NOMO-1 treated with DMSO at 0.1 percent for 48 hours (cell line): ENCODE results near the gene ARL8B.
"Not testable (repeated sequence)": the region's sequence is repeated elsewhere in the genome, so short reads cannot be mapped to it uniquely, and the experiment has no call there.

Experiments
- DNase-seq: peaks from one replicate; lab custom pipeline; 2025; ENCODE audit not compliant: unreplicated experiment; lab: John Stamatoyannopoulos, UW

Gene ARL8B

DNA sequence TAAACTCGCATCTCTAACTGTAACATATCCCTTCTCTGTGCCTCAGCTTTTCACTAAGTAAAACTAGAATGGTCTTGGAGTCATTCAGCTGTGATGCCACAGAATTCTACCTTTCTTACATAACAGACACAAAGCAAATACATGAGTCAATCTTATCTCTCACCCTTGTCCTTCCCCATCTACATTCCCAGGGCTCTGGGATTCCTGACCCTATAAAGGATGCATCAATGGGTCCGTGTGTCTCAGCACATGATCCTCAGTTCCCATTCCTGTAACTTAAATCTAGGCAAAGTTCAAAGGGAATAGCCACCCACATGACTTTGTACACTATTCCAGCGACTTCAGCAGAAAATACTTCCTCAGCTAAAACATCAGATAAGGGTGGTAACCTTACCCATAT is 11.8 kb upstream of the ARL8B start:
- DNase-seq = no peak

DNA sequence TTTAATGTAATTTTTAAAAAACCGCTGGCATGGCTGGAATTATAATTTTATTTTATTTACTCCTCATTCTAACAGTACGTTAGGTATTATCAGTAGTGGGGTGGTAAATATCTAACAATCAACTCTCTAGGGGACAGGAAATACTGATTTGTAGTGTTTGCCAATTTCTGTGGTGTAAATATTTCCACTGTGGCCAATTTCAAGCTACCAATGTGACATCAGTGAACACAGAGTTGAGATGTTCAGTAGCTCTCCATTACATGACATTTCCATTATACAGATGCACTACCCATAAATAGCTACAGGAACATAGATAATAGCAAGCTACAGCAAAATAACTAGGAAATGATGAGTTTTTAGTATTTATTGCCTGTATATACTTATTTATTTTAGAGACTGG is 10.0 kb upstream of the ARL8B start:
- DNase-seq = no peak

DNA sequence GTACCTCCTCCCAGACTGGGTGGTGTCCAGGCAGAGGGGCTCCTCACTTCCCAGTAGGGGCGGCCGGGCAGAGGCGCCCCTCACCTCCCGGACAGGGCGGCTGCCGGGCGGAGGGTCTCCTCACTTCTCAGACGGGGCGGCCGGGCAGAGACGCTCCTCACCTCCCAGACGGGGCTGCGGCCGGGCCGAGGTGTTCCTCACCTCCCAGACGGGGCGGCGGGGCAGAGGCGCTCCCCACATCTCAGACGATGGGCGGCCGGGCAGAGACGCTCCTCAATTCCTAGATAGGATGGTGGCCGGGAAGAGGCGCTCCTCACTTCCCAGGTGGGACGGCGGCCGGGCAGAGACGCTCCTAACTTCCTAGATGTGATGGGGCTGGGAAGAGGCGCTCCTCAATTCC is 8.4 kb upstream of the ARL8B start:
- not testable (repeated sequence) for DNase-seq

- no peak for DNase-seq
Measured at GRCh38 chr3:5115506-5116162, 6.5 kb upstream of the ARL8B start.

DNA sequence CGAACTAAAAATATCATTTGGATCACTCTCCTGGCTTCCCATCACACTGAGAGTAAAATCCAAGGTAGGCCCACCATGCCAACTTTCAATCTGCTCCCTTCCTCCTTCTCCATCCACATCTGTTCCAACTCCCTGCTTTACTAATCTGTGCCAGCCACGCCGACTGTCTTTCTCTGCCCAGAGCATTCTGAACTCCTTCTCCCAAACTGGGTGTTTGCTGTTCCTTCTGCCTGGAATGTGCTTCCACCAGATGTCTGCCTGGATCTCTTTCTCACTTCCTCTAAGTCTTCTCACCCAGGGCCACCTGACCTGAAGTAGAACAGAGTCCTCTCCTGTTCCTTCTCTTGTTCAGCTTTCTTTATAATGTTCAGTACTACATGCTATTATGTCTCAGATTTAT is 5.6 kb upstream of the ARL8B start:
- DNase-seq = peak; percentile 8

- DNase-seq = no peak
Measured at GRCh38 chr3:5120446-5120845, 1.6 kb upstream of the ARL8B start.

GRCh38 chr3:5122741-5123706 is 932 bp downstream of the ARL8B start:
- DNase-seq = peak; percentile 52

DNA sequence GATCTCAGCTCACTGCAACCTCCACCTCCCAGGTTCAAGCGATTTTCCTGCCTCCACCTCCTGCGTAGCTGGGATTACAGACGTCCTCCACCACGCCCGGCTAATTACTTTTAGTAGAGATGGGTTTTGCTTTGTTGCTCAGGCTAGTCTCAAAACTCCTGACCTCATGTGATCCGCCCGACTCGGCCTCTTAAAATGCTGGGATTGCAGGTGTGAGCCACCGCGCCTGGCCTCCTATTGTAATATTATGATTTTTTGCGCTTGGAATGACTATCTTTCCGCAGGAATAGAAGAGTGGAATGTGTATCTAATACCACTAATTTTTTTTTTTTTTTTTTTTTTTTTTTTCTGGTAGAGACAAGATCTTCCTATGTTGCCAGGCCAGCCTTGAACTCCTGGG is 1.8 kb downstream of the ARL8B start:
- peak; percentile 15 for DNase-seq

DNA sequence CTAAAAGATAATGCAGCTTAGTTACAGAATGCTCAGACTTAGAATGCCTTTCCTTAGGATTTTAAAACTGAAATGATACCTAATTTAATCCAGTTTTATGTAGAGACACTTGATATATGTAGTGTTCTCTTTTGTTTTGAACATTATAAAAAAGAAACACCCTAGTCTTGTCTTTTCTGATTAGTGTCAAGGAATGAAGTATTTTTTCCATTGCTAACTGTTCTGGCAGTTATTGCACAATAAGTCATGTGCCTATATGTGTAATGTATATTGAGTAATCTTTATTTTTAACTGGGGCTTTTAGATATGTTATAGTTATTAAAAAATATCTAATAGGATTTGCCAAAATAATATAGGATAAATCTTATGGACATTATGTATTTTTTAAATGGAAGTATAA is 4.5 kb downstream of the ARL8B start:
- peak; percentile 82 for DNase-seq

- no peak for DNase-seq
Measured at GRCh38 chr3:5128849-5129248, 6.8 kb downstream of the ARL8B start.

DNA sequence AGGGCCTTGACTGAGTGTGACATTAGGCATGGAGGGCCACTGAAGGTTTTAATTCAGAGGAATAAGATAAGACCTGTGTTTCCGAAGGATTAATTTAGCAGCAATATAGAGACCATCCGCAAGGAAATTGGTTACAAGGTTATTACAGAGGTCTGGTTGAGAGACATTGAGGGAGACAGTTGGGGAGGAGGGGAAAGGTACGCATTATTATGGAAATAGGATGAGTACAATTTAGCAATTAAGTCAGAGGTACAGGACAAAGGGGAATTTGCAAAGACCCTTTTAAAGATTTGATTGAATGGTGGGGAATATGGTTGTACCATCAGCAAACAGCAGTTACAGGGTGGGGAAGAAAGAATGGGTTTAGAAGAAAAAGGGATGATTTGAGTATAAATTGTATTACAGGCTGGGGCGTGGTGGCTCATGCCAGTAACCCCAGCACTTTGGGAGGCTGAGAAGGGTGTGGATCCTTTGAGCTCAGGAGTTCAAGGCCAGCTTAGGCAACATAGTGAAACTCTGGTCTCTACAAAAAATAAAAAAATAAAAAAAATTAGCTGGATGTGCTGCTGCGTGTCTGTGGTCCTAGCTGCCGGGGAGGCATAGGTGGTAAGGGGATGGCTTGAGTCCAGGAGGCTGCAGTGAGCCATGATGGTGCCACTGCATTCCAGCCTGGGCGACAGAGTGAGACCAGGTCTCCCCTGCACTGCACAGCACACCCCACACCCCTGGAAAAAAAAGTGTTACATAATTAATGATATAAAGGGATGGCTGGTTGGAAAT is 11.3 kb downstream of the ARL8B start:
- no peak for DNase-seq

DNA sequence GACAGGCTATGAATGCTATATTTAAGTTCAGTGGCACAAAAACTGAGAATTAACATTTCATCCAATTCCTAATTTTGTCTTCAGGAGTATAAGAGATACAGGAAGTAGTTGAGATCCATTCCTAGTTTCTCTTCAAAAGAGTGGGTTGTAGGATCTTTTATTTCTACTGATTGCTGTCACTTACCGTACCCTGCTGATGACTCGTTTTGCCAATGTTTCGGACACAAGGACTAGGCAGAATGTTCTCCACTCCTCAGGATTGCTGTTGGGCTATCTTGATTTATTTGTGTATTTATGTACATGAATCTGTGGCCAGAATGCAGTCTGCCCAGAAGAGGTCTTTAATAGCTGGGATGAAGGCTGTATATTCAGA is 11.9 kb downstream of the ARL8B start:
- DNase-seq = no peak

- no peak for DNase-seq
Measured at GRCh38 chr3:5134499-5134898, 12.4 kb downstream of the ARL8B start.

GRCh38 chr3:5136211-5136918 is 14.3 kb downstream of the ARL8B start:
- peak; percentile 90 for DNase-seq

- no peak for DNase-seq
Measured at GRCh38 chr3:5136919-5137429, 14.9 kb downstream of the ARL8B start.

GRCh38 chr3:5138214-5138981 is 16.3 kb downstream of the ARL8B start:
- DNase-seq = no peak

DNA sequence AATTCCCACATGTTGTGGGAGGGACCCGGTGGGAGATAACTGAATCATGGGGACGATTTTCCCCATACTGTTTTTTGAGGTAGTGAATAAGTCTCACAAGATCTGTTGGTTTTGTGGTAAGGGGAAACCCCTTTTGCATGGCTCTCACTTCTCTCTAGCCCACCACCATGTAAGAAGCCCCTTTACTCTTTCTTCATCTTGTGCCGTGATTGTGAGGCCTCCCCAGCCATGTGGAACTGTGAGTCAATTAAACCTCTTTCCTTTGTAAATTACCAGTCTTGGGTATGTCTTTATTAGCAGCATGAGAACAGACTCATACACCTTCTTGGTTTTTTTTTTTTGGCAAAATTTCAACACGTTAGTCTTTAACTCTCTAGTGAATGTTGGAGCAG is 18.1 kb downstream of the ARL8B start:
- DNase-seq = no peak

- peak; percentile 78 for DNase-seq
Measured at GRCh38 chr3:5140839-5141238, 18.7 kb downstream of the ARL8B start.

GRCh38 chr3:5141760-5142159 is 19.7 kb downstream of the ARL8B start:
- no peak for DNase-seq

- DNase-seq = no peak
Measured at GRCh38 chr3:5143464-5143863, 21.4 kb downstream of the ARL8B start.
